HEK293 (cell line): ENCODE measurements around the gene ATF7IP2.

Source experiments
- TRIM28 ChIP-seq: IDR thresholded peaks from 2 replicates; pipeline ENCODE4 v1.6.1; 2011; ENCODE audit warnings: low read length, control low read depth, borderline replicate concordance
- ZNF423 ChIP-seq: fragments of 450-650 bp; formaldehyde crosslinking; IDR thresholded peaks from 2 replicates; pipeline ENCODE4 v1.5.1; 2016; ENCODE audit warnings: missing biosample characterization, missing genetic modification characterization
- ZNF561 ChIP-seq: fragments of 450-650 bp; IDR thresholded peaks from 2 replicates; pipeline ENCODE4 v1.5.1; 2018; ENCODE audit warnings: missing biosample characterization, missing genetic modification characterization, borderline replicate concordance
- TF ChIP-seq, protein P1 (sequence below): fragments of 450-650 bp; formaldehyde crosslinking; IDR thresholded peaks from 2 replicates; pipeline ENCODE4 v1.5.1; 2016; ENCODE audit warnings: missing biosample characterization, missing genetic modification characterization

- TF ChIP-seq, protein P1, sequence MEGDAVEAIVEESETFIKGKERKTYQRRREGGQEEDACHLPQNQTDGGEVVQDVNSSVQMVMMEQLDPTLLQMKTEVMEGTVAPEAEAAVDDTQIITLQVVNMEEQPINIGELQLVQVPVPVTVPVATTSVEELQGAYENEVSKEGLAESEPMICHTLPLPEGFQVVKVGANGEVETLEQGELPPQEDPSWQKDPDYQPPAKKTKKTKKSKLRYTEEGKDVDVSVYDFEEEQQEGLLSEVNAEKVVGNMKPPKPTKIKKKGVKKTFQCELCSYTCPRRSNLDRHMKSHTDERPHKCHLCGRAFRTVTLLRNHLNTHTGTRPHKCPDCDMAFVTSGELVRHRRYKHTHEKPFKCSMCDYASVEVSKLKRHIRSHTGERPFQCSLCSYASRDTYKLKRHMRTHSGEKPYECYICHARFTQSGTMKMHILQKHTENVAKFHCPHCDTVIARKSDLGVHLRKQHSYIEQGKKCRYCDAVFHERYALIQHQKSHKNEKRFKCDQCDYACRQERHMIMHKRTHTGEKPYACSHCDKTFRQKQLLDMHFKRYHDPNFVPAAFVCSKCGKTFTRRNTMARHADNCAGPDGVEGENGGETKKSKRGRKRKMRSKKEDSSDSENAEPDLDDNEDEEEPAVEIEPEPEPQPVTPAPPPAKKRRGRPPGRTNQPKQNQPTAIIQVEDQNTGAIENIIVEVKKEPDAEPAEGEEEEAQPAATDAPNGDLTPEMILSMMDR (tag by site-specific recombination): no peak
- TF ChIP-seq ZNF423 (tag by site-specific recombination): no peak
- TF ChIP-seq ZNF561: no peak
- TF ChIP-seq TRIM28: no peak
Observed at GRCh38 chr16:10517868-10518267, 132.0 kb downstream of the ATF7IP2 start.
